Natural killer cell treated with Interleukin-12 subunit alpha and Interleukin-12 subunit beta and Interleukin-15 and Interleukin-18, amount 100 ng/mL, for 72 hours (primary cell): ENCODE results near the gene FEV. TPM values are rescaled to one million over a fixed set of nuclear protein-coding genes. Genes with fewer than 3 reads are reported as not detected.

ENCODE experiments used
- ATAC-seq, 2 donors: fragments of 150-1000 bp; cut with Tn5 transposase in 1 of 2; sonication (Bioruptor Pico), chemical (Tn5 transposase) in 1 of 2; 2 replicates each; pipeline ENCODE4 v1.10.0; 2021
- DNase-seq: peaks from one replicate; pipeline ENCODE4 v3.0.0; 2022; ENCODE audit warnings: low spot score
- H3K27ac Mint-ChIP-seq, 2 donors: 1 replicate in 1 of 2; 2 replicates in 1 of 2; pipeline ENCODE4 v1.8.0; 2022; ENCODE audit warnings: mixed read lengths in 2 of 2, mild to moderate bottlenecking in 1 of 2, moderate library complexity in 1 of 2
- H3K27me3 Mint-ChIP-seq, 2 donors: 1 replicate in 1 of 2; 2 replicates in 1 of 2; pipeline ENCODE4 v1.8.0; 2022; ENCODE audit warnings: mixed read lengths in 2 of 2
- H3K36me3 Mint-ChIP-seq: one replicate; pipeline ENCODE4 v1.8.0; 2022; ENCODE audit warnings: mixed read lengths
- H3K4me1 Mint-ChIP-seq, 2 donors: 1 replicate in 1 of 2; 2 replicates in 1 of 2; pipeline ENCODE4 v1.8.0; 2022; ENCODE audit warnings: low read depth in 2 of 2, mixed read lengths in 2 of 2, mild to moderate bottlenecking in 1 of 2
- H3K4me3 Mint-ChIP-seq: one replicate; pipeline ENCODE4 v1.8.0; 2022; ENCODE audit warnings: mixed read lengths
- H3K9me3 Mint-ChIP-seq: 2 replicates; pipeline ENCODE4 v1.8.0; 2022; ENCODE audit warnings: mixed read lengths
- total RNA-seq, 2 donors: library from RNA; stranded (reverse); gene quantifications; one replicate each; pipeline ENCODE4 v1.2.3, GENCODE V29; 2022

FEV gene
- total RNA-seq = not detected

DNA sequence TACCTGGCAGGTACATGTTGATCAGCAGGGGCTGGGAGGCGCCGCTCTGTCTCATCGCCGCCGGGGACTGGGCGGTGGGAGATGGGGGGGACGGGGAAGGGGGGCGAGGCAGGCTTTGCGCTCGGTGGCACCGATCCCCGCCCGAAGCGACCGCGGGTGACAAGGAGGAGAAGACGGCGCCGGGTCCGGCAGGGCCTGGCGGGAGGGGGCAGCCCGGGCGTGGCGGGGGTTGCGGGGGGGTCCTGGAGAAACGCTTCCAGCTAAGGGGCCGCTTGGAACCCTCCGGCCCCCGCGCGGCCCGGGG, at the start of gene FEV:
TSS of gene FEV (minus strand) at position 164 of the 304 bp plus-strand sequence. CDS start at position 55, 109 bp downstream.
- ATAC-seq = no peak
- Mint-ChIP-seq H3K4me3 (no peak within 1 kb of the TSS), H3K27ac (no peak within 1 kb of the TSS), H3K27me3 (peaks cover 52 to 73% of the 10 kb centered on the region in 2 donors), H3K9me3 (no peaks in the 10 kb centered on the region), H3K4me1 (peaks cover 7 to 12% of the 10 kb centered on the region in 2 donors), H3K36me3 (no peaks in the 10 kb centered on the region)
- DNase-seq = no peak

DNA sequence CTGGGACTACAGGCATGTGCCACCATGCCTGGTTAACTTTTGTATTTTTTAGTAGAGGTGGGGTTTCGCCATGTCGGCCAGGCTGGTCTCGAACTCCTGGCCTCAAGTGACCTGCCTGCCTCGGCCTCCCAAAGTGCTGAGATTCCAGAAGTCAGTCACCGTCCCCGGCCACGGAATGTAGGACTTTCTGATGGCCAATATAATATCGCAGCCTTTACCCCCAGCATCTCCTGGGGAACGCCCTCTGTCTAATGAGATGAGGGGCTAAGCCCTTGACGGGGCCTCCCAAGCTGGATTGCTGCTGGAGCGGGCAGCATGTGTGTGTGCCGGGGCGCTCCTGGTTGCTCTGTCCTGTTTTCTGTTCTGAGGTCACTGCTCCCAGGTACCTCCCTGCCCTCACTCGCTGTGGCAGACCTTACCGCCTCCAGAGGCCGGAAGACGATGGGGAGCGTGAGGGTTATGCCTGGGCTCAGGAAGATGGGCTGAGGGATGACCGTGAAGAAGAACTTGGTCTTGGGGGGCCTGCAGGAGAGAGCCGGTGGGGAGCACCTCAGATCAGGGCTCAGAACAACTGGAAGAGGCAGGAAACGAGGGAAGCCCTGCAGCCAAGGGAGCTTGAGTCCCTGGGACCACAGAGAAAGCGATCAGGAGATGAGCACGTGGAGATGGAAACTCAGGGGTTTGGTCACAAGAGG, 47.2 kb upstream of the FEV start:
- H3K4me1 Mint-ChIP-seq = no peaks in the 10 kb centered on the region
- H3K4me3 Mint-ChIP-seq = no peak overlapping the region
- no peaks in the 10 kb centered on the region for H3K9me3 Mint-ChIP-seq
- no peaks in the 10 kb centered on the region for H3K36me3 Mint-ChIP-seq
- peaks cover 32 to 37% of the 10 kb centered on the region in 2 donors for H3K27me3 Mint-ChIP-seq
- H3K27ac Mint-ChIP-seq = no peak overlapping the region
- ATAC-seq (no peak), DNase-seq (no peak)

DNA sequence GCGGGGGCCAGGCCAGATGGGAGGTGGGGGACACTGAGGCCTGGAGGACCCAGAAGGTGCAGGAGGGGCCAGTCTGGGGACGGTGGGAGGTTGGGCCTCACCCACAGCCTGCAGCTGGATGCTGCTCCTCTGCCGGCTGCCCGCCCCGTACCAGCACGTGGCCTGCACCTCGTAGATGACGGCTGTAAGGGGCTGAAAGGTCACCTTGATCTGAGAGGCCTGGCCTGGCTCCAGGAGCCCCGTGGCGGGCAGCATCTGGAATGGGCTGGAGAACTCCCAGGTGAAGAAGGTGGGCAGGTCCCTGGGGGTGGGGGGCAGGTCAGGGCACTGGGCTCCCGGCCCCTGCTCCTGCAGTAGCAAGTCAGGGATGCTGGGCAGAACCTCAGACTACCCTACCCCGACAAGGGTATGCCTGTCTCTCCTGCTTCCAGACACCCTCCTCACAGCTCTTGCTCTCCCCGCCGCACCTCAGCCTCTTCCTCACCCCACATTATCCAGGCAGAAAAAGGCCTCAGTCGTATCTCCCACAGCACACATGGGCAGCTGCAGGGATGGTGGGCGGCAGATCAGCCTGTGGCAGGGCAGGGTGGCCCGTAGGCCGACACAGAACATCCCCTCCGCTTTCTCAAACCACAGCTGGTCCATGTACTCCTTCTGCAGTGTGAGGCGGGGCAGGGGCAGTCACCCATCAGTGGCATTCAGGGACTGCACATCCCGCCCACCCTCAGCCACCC, 46.2 kb upstream of the FEV start:
- Mint-ChIP-seq H3K27me3 (peaks cover 31 to 33% of the 10 kb centered on the region in 2 donors), H3K4me3 (no peak overlapping the region), H3K4me1 (no peaks in the 10 kb centered on the region), H3K27ac (no peak overlapping the region), H3K36me3 (no peaks in the 10 kb centered on the region), H3K9me3 (no peaks in the 10 kb centered on the region)
- no peak for ATAC-seq
- DNase-seq = no peak

DNA sequence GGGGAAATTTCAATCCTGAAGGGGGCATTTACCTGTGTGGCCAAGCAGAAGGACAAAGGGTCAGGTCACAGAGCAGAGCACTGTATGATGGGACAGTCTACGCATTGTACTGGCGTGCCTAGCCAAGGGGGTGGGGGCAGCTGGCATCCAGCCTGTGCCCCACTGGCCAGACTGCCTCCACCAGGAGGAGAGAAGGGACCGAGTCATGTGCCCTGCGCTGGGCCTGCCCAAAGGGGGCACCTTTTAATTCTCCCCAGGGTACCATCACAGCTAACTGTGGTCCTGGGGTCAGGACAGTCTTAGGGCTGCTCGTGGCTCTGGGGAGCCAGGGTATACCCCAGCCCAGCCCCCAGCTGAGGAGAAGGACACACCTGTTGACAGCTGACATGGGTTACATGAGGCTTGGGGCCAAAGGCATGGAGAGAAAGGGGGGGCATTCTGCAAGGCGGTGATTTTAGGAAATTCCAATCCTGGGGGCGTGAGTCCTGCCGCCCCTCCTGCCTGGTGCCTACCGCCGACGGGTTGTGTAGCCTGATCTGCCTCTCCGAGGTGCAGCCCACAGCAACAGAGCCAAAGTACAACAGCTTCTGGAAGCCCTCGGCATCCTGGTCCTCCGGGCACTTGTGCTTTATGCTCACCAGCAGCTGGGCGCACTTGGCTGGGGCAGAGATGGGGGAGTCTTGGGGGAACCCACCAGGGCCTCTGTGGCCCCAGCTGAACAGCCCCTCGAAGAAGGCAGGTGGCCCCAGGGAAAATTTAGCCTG, 45.4 kb upstream of the FEV start:
- H3K9me3 Mint-ChIP-seq = no peaks in the 10 kb centered on the region
- H3K27me3 Mint-ChIP-seq = peaks cover 26 to 31% of the 10 kb centered on the region in 2 donors
- no peak overlapping the region for H3K4me3 Mint-ChIP-seq
- no peaks in the 10 kb centered on the region for H3K4me1 Mint-ChIP-seq
- no peak overlapping the region for H3K27ac Mint-ChIP-seq
- ATAC-seq (no peak), DNase-seq (no peak)
- H3K36me3 Mint-ChIP-seq = no peaks in the 10 kb centered on the region

DNA sequence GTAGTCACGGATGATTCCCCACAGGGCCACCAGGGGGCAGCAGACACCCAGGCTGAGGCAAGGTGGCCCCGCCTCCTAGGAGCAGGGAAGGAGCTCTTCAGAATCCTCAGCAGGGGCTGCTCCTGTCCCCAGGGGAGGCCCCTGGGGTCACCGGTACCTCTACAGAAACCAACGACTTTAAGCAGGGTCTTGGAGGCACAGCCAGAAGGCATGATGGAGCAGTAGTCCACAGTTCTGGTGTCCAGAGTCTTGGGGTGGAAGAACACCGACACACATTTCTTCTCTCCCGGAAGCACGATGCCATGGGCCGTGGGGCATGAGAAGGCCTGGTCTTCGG, 44.8 kb upstream of the FEV start:
- Mint-ChIP-seq H3K27me3 (peaks cover 23 to 30% of the 10 kb centered on the region in 2 donors), H3K36me3 (no peaks in the 10 kb centered on the region), H3K9me3 (no peaks in the 10 kb centered on the region), H3K27ac (no peak overlapping the region), H3K4me3 (no peak overlapping the region), H3K4me1 (no peaks in the 10 kb centered on the region)
- ATAC-seq = peak; percentile 71 to 78
- peak; percentile 80 for DNase-seq

DNA sequence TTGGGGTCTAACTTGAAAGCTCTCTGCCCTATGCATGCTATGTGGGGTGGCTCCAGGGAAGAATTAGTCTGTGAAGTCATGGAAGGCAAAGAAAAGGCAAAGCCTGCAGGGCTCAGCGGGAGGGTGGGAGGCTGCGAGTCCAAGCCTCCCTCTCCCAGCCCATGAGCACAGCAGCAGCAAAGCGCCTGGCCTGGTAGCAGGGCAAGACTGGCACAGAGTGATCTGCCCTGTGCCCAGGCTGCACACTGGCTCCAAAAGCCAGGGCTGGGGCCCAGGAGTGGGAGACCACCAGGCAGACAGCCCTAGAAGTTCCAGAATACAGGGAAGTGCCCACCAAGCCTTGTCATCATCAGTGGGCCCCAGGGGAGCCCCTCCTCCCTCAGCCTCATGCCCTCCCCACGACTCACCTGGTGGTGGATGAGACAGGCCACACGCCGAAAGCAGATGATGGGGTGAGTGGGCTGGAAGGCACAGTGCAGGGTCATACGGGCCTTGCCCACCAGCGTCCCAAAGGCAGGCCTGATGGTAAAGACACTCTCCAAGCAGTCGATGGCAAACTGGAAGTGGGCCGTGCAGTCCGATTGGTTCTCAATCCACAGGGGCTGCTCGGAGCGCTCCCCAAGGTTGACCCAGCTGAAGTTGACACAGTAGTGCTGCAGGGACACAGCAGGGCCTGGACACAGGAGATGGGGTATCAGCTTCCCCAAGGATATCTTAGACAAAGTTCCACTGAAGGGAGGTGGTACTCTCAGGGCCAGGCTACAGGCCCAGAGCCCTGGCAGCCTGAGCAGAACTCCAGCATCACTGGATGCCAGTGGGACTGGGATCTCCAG, 44.2 kb upstream of the FEV start:
- Mint-ChIP-seq H3K4me1 (no peaks in the 10 kb centered on the region), H3K36me3 (no peaks in the 10 kb centered on the region), H3K27me3 (peaks cover 17 to 25% of the 10 kb centered on the region in 2 donors), H3K27ac (no peak overlapping the region), H3K9me3 (no peaks in the 10 kb centered on the region), H3K4me3 (no peak overlapping the region)
- DNase-seq (no peak), ATAC-seq (peak; percentile 8 to 15)

DNA sequence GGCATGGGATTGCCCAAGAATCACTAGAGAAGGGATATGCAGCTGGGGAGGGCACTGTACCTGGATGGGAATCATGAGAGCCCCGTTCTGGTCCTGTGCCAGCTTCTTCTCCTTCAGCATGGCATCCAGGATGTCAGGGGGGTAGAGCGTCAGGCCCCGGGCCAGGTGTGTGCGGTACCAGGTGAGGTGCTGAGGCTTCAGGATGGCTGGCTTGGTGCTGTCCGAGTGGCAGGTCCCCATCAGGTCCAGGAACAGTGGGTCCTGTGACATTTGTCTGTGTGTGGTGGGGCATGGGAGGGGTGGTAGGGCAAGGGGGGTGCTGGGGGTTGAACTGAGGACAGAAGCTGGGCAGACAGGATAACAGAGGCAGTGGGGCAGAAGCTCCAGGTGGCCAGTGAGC, 43.2 kb upstream of the FEV start:
- peaks cover 9 to 14% of the 10 kb centered on the region in 2 donors for H3K27me3 Mint-ChIP-seq
- no peaks in the 10 kb centered on the region for H3K36me3 Mint-ChIP-seq
- H3K4me1 Mint-ChIP-seq = no peaks in the 10 kb centered on the region
- H3K27ac Mint-ChIP-seq = no peak overlapping the region
- DNase-seq (no peak), ATAC-seq (no peak)
- H3K4me3 Mint-ChIP-seq = no peak overlapping the region
- no peaks in the 10 kb centered on the region for H3K9me3 Mint-ChIP-seq

DNA sequence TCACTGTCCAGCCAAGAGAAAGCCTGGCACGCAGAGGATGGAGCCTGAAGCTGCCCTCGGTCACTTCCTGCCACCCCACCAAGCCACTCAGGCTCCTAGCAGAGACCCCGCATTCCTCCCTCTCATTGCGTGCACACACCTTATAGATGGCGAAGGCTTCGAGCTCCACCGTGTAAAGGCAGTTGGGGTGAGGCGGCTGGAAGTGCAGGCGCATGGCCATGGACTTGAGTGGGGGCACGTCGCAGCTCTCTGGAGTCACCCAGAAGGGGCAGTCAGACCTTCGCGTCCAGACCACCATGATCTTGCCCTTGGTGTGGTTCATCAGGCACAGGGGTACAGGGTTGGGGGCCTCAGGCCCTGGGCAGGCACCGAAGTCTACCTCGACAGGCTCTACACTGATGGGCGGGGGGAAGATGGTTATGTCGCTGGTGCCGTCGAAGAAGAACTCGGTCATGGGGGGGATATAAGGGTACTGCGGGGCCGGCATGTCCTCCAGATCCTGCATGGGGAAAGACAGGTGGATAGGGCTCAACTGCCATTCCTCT, 42.6 kb upstream of the FEV start:
- peaks cover 6 to 10% of the 10 kb centered on the region in 2 donors for H3K27me3 Mint-ChIP-seq
- no peak for DNase-seq
- no peak overlapping the region for H3K27ac Mint-ChIP-seq
- H3K4me1 Mint-ChIP-seq = no peaks in the 10 kb centered on the region
- no peak overlapping the region for H3K4me3 Mint-ChIP-seq
- H3K36me3 Mint-ChIP-seq = no peaks in the 10 kb centered on the region
- ATAC-seq = no peak
- H3K9me3 Mint-ChIP-seq = no peaks in the 10 kb centered on the region

DNA sequence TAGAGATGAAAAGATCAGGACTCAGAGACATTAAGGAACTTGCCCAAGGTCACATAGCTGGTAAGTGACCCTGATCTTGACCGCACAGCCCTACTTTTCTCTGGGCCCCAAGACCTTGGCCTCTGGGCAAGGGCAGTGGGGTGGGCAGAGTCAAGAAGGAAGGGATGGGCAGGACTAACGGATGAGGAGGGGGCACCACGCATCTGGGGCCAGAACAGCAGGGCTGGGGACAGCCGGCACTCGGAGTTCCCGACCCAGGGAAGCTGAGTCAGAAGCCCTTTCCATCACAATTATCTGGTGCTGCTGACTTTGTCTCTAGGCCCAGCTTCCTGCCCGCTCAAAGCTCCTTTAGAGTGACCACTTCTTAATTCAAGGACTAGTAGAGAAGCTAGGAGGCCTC, 42.0 kb upstream of the FEV start:
- Mint-ChIP-seq H3K27ac (no peak overlapping the region), H3K36me3 (no peaks in the 10 kb centered on the region), H3K27me3 (peaks cover 3 to 5% of the 10 kb centered on the region in 2 donors), H3K4me1 (no peaks in the 10 kb centered on the region), H3K9me3 (no peaks in the 10 kb centered on the region), H3K4me3 (no peak overlapping the region)
- ATAC-seq (no peak), DNase-seq (no peak)

DNA sequence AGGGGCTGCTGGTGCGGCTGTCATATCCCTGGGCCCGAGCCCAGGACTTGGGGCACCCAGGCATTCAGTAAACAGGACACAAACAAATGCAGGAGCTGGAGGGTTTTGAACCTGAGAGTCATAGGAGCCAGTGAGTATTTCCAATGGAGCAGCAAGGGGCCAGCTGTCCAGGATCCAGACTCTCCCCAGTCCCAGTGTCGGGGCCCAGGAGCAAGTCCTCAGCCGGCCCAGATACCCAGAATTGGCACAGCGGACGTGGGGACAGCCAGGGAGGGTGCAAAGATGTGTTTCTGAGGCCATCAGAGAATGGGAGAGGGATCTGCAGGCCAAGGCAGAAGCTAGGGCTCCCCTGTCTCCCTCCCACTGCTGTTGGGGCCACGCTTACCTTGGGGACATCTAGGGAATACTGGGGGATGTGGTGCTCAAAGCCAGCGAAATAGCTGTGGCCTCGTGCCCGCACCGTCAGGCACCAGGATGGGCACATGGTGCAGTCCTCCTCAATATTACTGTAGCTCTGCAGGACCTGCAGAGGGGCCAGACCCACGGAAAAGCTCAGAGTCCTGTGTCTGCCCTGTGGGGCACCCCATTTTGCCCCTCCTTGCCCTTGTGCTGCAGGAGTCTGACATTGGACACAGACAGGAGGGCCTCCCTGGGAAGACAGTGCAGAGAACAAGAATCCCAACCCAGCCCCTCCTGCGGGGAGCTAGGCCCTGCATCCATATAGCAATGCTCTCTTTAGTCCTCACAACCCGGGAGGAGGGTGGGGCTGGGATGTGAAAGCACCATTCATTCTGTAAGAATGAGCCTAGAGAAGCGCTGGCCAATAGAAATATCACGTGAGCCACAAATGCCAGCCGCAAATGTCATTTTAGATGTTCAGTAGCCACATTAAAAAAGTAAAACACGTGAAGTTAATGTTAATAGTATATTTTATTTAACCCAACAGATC, 40.9 kb upstream of the FEV start:
- no peaks in the 10 kb centered on the region for H3K4me1 Mint-ChIP-seq
- H3K27me3 Mint-ChIP-seq = peaks cover 0 to 5% of the 10 kb centered on the region in 2 donors
- H3K36me3 Mint-ChIP-seq = no peaks in the 10 kb centered on the region
- DNase-seq (no peak), ATAC-seq (no peak)
- H3K9me3 Mint-ChIP-seq = no peaks in the 10 kb centered on the region
- H3K27ac Mint-ChIP-seq = no peak overlapping the region
- no peak overlapping the region for H3K4me3 Mint-ChIP-seq

DNA sequence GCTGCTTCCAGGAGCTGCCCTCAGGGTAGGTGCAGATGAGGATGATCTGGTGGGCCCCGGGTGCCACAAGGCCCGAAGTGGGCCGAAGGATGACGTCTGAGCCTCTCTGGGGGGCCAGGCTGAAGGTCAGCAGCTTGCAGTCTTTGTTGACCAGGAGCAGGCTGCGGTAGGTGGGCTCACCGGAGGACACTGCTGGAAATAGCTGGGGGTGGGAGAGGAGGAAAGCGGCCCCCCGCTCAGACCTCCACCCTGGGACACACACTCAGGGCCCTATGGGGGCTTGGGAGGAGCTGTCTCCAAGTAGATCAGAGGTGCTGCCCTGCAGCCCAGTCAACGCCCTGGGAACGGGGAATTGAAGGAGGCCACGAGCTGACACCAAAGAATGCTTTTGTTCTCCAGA, 39.1 kb upstream of the FEV start:
- H3K9me3 Mint-ChIP-seq = no peaks in the 10 kb centered on the region
- no peaks in the 10 kb centered on the region for H3K36me3 Mint-ChIP-seq
- peaks cover 0 to 5% of the 10 kb centered on the region in 2 donors for H3K27me3 Mint-ChIP-seq
- ATAC-seq (no peak), DNase-seq (no peak)
- no peaks in the 10 kb centered on the region for H3K4me1 Mint-ChIP-seq
- no peak overlapping the region for H3K4me3 Mint-ChIP-seq
- H3K27ac Mint-ChIP-seq = no peak overlapping the region

DNA sequence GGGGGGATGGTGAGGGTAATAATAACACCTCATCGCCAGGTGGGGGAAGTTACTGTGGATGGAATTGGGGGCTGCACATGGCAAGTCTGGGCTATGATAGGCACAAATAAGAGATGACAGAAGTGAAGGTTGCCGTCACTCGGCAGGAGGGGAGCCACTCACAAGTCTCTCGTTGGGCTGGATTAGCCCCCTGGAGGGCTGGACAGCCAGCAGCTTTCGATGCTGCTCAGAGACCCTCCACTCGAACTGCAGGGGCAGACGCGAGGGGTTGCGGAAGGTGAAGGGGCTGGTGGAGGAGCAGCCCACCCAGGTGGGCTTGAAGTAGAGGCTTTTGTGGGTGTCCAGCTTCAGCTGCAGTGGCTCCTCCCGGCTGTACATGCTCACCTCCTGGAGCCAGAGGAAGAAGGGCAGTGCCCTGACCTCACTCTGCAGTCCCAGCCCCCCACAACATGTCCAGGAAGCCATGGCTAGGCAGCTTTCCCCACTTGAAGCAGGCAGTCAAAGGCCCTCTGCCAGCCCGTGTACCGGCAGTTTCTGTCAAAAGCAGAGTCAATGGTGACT, 38.1 kb upstream of the FEV start:
- Mint-ChIP-seq H3K27me3 (peaks cover 0 to 5% of the 10 kb centered on the region in 2 donors), H3K4me1 (no peaks in the 10 kb centered on the region), H3K36me3 (no peaks in the 10 kb centered on the region), H3K27ac (no peak overlapping the region), H3K4me3 (no peak overlapping the region), H3K9me3 (no peaks in the 10 kb centered on the region)
- ATAC-seq (no peak), DNase-seq (no peak)
